HG02798 (cell line): ENCODE measurements around the gene ATXN7L1.

ENCODE experiments used
- ATAC-seq: cut with Tn5 transposase; IDR thresholded peaks from one replicate; pipeline ENCODE4 v1.9.1; 2021; ENCODE audit warnings: mild to moderate bottlenecking; ENCODE audit not compliant: unreplicated experiment, poor library complexity

ATXN7L1 gene

GRCh38 chr7:105876091-105876963 is at the start of gene ATXN7L1:
Gene ATXN7L1, minus strand, starts transcription at chr7:105876599. Its CDS starts 41 bp downstream, at chr7:105876558.
- peak; percentile 89 for ATAC-seq

GRCh38 chr7:105926131-105926530 is 49.7 kb upstream of the ATXN7L1 start:
- ATAC-seq = no peak

GRCh38 chr7:105924945-105925344 is 48.5 kb upstream of the ATXN7L1 start:
- ATAC-seq = no peak

GRCh38 chr7:105920766-105921165 is 44.4 kb upstream of the ATXN7L1 start:
- ATAC-seq = no peak

GRCh38 chr7:105917659-105918058 is 41.3 kb upstream of the ATXN7L1 start:
- ATAC-seq = no peak

GRCh38 chr7:105916603-105917002 is 40.2 kb upstream of the ATXN7L1 start:
- ATAC-seq = no peak

- no peak for ATAC-seq
Measured at GRCh38 chr7:105913947-105914346, 37.5 kb upstream of the ATXN7L1 start.

GRCh38 chr7:105911961-105912575 is 35.7 kb upstream of the ATXN7L1 start:
- no peak for ATAC-seq

- ATAC-seq = no peak
Measured at GRCh38 chr7:105910172-105910571, 33.8 kb upstream of the ATXN7L1 start.

GRCh38 chr7:105909742-105910141 is 33.3 kb upstream of the ATXN7L1 start:
- no peak for ATAC-seq

- no peak for ATAC-seq
Measured at GRCh38 chr7:105907129-105907846, 30.9 kb upstream of the ATXN7L1 start.

GRCh38 chr7:105906695-105907094 is 30.3 kb upstream of the ATXN7L1 start:
- no peak for ATAC-seq

- no peak for ATAC-seq
Measured at GRCh38 chr7:105905910-105906568, 29.6 kb upstream of the ATXN7L1 start.

- no peak for ATAC-seq
Measured at GRCh38 chr7:105905209-105905909, 29.0 kb upstream of the ATXN7L1 start.

GRCh38 chr7:105904064-105904463 is 27.7 kb upstream of the ATXN7L1 start:
- no peak for ATAC-seq

GRCh38 chr7:105902325-105902911 is 26.0 kb upstream of the ATXN7L1 start:
- ATAC-seq = no peak

GRCh38 chr7:105897999-105898398 is 21.6 kb upstream of the ATXN7L1 start:
- no peak for ATAC-seq

GRCh38 chr7:105896407-105896911 is 20.1 kb upstream of the ATXN7L1 start:
- no peak for ATAC-seq

GRCh38 chr7:105894131-105894530 is 17.7 kb upstream of the ATXN7L1 start:
- ATAC-seq = no peak
